Measurements from ENCODE around the gene CLMP.

CLMP gene, protein sequence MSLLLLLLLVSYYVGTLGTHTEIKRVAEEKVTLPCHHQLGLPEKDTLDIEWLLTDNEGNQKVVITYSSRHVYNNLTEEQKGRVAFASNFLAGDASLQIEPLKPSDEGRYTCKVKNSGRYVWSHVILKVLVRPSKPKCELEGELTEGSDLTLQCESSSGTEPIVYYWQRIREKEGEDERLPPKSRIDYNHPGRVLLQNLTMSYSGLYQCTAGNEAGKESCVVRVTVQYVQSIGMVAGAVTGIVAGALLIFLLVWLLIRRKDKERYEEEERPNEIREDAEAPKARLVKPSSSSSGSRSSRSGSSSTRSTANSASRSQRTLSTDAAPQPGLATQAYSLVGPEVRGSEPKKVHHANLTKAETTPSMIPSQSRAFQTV

DNA sequence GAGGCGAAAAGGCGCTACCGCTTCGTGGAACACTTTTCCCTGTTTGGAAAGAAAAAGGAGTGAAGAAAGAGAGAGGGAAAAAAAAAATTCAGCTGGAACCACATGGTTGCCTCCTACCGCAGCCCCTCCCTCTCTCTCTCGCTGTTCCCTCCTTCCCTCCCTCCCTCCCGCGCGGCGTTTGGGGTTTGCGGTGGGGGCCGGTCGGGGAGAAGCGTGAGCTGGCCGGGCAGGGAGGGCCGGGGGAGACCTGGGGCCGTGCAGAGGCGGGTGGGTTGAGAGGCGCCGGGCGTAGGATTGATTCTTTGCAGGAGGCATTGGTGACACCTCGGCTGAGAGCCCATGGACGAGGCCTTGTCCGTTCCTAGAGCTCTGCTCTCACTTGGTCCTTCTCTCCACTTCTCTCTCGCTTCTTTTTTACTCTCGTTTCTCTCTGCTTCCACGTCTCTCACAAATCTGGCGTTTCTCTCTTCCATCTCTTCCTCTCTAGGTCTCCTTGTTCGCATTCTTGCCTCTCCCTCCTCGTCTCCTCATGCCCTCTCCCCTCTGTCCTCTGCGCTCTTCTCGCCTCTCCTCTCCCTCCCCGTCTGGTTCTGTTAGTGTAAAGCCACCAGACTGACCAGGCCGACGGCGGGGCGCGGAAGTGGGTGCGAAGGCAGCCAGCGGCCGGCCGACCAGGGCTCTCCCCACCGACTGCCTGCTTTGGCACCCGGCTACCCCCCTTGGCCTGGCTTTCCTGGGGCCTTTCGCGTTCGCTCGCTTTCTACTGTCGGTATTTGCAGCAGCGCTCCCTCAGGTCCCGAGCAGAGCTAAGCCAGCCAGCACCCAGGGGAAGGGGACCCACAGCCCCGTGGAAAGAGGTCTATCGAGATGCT lies at the start of gene CLMP:
TSS of gene CLMP (minus strand) at position 61 of the 872 bp plus-strand sequence. CDS start 308 bp downstream, outside the sequence.
- DNase-seq, result no peak

DNA sequence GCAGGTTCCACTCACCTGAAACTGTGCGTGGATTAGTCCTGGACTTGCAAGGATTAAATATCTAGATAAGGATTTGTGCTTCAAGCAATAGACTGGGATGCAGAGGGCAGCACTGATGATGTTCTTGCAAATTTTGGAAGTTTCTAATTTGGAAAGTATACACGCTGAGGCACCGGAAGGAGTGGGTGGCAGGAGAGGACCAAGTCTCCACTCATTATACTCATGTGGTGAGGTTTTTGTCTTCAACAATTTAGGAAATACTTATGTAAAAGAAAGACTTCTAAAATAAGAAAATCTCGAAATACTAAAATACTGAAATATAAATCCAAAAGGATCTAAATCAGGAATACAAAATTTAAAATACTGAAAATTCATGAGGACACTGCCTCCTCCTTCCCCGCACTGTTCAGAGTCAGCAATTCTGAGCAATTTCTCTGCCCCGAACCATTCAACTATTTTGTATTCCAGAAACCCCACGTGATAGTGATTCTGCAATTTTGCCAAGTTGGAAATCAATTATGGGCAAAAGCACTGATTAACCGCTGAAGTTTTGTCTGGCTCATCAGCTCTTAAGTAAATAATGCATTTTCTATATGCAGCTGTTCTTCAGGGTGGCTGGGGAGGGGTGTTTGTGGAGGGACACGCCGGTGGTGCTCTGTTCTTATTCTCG lies 47.0 kb upstream of the CLMP start:
- no peak for DNase-seq

DNA sequence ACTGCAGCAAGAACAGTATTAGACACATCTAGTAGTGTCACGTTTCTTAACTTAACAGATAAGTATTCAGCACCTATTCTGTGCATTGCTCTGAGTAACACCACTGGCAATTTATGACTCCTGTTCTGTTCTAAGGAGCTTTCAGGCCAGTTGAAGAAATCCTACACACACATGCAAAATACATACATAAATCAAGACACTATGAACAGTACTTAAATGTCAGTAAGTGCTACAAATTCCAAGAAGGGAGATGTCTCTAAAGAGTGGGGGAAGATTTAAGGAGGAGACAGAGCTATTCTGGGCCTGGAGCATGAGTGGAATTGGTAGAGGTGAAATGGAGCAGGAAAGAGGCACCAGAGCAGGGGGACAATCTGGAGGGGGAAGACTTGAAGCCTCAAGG lies 46.2 kb upstream of the CLMP start:
- no peak for DNase-seq

DNA sequence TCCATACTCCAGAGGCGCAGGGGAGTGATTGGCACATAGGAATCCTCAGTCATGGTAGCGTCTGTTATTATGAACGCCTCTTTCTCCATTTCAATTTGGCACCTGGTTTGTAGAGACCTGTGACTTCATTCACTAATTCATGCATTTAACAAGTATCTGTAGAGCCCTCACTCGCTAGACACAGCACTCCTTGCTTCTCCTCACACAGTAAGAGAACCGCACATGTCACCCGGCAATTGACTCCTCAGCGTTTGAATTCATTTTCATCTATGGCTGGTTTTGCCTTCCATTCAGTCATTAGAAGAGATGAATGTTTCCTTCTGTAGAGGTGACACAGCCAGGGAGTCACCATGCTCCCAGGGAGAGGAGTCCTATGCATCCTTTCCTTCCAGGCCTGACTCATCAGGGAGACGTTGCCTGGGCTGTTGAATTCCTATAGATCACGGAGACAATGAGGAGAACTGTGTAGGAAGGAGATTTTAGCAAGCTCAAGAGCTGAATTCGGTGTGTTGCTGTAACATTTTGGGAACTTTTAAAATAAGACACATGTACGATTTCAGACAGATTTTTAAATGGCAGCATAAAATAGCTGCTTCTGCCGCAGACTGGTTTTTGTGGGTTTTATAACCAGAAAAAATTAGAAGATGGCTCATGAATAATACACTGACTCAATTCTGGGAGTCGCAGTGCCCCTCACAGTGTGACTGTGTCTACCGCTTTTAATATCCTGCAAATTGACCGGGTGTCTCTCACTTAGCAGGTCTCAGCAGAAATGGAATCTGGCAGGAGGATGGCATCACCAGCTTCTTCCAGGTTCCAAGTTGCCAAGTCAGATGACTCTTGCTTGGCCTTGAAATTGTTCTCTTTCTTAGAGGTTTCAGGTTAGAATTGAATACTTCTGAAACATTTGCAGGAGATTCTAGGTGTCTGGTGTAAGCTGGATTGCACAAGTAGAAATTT lies 44.4 kb upstream of the CLMP start:
- DNase-seq, result no peak

DNA sequence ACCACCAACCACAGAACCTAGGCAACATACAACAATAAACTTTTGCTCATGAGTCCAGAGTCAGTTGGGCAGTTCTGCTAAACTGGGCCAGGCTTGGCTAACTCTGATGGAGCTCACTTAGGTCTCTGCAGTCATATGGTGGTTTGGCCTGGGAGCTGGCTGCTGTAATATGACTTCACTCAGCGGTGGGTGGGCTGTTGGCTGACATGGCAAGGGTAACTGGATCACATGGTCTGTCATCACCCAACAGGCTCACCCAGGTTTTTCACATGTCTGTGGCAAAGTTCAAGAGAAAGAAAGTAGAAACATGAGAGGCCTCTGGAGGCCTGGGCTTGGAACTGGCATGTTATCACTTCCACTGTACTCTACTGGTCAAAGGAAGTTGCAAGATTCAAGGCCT lies 43.2 kb upstream of the CLMP start:
- DNase-seq, result no peak

DNA sequence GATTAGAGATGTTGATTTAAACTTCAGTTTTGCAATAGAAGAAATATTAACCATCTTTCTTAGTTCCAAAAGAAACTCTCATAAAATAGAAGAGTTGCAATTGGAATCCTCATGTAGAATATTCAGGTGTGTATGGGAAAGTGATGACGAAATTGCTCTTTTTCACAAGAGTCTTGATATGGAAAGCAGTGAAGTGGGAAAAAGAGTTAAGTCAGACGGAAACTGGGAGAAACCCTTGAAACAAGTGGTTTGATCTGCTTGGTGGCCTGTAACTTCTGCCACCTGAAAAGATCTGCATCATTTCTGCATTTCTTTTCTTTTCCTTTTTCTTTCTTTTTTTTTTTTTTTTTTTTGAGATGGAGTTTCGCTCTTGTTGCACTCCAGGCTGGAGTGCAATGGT lies 41.8 kb upstream of the CLMP start:
- no peak for DNase-seq

DNA sequence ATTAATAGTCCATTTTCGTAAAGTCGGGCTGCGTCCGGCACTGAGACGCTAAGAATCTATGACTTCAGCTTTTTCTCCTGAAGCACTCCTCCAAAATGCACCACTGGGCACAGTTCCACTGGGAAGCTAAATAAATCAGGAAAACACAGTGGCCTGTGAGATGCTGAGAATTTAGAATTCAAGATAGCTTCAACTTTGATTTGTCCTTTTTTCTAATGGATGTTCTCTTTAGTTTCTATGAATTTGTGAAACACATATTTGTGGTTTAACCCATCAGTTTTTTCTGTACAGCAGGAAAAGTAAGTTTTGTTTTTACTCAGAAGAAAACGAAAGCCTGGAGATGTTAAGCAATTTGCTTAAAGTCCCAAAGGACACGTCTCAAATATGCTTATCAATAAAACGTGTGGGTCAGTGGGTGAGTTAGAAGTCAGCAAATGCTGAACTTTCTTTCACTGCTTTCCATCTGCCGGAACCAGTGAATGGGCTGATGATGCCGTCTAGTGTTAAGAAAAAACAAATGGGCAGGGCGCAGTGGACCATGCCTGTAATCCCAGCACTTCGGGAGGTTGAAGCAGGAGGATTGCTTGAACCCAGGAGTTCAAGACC lies 40.7 kb upstream of the CLMP start:
- DNase-seq, result no peak

DNA sequence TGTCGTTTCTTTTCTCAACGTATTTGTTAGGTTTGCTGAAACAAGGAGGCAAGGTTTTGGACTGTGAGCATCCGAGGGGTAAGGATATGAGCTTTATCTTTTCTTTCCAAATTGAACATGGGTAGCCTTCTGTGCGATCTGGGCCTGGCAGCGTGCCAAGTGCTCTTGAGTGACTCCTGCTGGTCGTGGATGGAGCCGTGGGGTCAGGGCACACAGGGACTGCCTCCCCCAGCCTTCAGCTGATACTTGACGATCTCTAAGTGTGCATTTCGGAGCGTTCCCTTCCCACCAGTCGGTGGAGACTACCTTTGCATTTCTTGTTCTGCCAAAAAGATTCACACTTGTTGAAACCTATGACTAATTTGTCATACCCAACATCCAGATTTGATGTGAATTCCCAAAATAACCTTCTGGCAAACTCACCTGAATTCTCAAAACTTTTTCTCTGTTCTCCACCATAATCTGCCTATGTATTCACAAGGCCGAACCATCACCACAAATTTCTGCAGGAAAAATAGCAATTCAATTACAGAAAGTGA lies 40.1 kb upstream of the CLMP start:
- DNase-seq, result no peak

DNA sequence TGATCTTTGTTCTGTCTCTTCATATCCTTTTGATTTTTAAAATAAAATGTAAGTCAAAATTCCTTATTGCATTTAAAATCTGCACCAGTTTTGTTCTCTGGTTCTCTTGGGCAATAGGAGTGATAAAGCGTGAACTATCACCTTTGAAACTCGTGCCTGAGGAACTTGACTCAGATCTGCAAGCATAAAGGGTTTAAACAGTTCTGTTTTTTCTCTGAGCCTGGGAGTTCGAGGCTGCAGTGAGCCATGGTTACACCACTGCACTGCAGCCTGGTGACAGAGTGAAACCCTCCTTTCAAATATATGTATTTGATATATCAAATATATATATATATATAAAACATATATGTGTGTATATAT lies 38.9 kb upstream of the CLMP start:
- no peak for DNase-seq

DNA sequence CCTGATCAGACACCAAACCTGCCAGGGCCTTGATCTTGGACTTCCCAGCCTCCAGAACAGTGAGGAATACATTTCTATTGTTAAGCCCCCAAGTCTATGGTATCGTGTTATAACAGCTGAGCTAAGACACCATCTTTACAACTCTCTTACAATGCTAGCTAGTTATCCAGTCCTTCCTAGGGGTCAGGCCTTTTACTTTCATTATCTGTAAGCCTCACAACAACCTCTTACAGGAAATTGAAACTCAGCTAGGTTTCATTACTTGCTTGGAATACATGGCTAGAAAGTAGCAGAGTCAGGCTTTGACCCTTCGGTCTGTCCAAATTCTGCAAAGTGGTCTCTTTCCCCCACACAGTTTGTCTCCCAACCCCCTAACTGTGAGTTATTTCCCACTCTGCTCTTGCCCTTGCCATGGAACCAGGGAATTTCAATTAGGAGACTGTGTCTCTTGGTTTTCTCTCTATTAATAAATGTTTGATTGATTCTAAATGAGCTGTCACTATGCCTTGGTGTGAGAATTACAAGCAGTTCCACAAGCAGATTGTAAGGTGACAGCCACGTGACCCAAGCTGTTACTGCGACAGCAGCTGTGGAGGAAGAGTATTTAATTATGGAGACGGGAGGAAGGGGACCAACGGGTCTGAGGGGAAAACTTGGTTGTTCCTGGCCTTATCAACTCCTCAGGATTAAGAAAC lies 38.4 kb upstream of the CLMP start:
- no peak for DNase-seq

DNA sequence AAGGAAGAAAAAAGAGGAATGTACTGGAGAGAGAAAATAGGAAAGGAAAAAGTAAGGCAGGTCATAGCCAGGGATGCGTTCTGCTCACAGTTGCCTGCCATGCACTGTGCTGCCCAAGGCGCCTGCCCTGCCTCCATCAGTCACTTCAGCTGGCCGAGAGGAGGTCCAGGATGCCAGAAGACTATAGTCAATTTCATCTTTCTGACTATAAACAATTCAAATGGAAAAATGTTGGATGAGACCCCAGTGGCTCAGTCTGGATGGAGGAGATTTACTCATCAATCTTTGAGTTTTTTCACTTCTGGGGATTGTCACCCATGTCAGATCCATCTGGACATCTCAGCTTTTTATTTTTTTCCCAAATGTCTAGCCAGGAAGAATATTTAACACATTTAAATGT lies 36.7 kb upstream of the CLMP start:
- no peak for DNase-seq

DNA sequence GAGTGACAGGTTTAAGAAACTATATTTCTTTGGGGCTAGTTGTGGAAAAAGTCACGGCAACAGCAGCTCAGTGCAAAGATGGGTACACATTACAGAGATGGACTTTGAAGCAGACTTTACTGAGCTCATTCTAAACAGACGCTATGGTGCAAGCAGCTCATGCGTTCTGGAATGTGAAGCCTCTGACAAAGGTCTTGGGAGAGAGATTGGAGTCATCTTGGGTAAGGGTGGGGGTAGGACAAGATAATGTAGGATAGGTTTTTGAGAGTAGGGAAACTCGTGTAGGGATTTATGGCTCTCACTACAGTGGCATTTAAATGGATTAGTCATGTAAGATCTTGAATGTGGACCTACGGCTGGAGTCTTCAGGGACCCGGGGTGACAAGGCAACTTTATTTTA lies 36.2 kb upstream of the CLMP start:
- no peak for DNase-seq

DNA sequence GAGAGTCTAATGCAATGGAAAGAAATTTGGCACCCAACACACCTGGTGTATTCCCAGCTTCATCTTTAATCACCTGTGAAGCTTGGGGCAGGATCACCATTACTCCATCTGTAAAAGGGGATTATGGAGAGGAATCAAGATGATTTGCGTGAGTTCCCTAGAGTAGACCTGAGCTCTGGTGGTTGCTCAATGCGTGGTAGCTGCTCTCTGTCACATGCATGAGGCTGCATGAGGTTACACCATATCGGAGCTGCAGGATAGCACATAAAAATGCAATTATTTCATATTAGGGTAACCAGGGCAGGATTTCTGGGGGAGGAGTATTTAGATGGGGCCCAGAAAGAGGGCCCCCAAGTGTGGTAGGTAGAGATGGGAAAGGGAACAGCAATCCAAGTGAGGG lies 35.3 kb upstream of the CLMP start:
- DNase-seq, result no peak

DNA sequence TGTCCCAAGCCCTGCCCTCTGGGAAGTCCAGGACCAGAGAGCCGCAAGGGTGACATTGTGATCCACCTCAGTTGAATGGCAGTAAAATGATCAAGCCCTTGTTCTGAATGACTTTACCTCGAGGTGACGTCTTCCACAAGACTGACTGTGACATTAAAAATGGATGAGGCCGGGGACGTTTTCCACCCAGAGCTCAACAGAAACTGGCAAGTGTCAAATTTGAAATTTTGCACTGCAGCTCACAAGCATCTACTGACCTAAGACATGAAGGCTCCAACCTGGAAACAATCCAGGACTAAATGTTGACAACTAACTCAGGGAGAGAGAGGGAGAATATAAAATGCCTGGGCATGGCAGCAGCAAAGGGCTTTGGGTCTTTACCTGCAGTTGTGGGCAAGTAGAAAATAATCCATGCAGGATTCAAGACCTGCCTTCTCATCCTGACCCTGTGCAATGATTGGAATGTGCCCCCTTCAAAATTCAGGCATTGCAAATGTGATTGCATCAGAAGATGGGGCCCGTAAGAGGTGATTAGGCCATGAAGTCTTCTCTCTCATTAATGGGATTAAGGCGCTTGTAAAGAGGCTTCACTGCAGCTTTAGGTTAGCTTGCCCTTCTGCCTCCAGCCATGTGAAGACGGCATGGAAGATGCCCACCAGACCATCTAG lies 33.6 kb upstream of the CLMP start:
- DNase-seq, result no peak

DNA sequence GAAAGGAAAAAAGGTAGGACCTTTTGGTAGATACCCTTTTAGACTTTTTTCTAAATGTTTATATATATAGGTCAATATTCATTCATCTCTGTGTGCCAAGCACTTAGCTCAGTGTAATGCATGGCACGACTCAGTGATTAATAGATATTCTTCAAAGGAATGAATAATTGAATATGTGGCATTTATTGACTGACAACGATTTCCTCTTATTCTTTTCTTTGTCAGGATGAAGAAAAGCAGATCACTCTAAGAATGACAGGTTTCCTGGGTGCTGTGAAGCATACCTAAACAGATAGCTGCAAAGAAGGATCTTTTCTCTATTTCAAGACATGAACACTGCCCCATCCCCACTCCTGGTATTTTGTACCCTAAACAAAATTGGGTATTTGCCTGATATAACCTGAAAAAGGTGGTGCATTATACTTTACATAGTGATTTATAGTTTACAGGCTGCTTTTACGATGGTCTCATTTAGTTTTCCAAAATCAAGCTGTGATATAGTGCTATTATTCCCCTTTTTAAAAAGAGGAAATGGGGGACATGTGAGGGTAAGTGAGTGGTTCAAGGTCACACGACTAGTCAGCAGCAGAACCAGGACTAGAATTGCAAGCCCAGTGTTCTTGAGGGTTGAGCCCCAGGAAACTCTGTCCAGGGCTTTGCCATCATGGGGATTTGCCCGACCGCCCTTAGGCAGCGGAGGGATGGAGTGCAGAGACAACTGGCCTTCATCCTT lies 32.9 kb upstream of the CLMP start:
- no peak for DNase-seq

DNA sequence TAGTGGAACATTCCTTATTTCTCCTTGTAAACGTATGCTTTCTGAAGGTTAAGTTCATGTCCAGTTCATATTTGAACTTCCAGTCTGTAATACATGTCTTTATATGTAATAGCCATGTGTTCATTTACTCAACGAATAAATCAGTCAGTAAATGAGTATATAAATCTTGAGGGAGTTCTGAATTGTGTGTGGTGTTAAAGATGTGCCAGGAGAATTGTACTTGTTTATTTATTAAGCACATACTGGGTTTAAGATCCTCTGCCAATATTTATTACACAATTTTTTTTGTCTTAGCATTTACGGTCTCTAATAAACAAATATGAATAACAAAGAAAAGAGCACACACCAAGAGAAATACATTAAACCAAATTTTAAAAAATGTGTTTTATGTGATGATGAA lies 26.5 kb upstream of the CLMP start:
- no peak for DNase-seq

DNA sequence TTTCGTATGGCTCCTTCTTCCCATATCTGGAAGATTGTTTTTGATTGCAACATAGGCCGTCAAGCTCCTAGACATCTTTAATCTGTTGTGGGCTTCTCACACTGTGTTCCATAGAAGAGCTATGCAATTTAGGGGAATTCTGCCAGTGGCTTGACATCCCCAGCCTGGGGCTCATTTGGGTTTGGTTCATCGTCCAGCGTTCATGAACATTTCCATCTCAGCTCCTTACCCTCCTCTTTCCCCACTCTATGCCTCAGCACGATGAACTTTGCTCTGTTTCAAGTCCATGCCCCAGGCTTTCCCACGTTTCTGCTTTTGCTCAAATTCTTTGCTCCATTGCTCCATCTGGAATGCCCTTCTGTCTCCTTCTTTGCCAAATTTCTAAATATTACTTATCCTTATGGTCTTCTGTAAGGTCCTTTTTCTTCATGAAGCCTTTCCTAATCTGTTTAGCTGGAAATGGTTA lies 26.1 kb upstream of the CLMP start:
- no peak for DNase-seq

DNA sequence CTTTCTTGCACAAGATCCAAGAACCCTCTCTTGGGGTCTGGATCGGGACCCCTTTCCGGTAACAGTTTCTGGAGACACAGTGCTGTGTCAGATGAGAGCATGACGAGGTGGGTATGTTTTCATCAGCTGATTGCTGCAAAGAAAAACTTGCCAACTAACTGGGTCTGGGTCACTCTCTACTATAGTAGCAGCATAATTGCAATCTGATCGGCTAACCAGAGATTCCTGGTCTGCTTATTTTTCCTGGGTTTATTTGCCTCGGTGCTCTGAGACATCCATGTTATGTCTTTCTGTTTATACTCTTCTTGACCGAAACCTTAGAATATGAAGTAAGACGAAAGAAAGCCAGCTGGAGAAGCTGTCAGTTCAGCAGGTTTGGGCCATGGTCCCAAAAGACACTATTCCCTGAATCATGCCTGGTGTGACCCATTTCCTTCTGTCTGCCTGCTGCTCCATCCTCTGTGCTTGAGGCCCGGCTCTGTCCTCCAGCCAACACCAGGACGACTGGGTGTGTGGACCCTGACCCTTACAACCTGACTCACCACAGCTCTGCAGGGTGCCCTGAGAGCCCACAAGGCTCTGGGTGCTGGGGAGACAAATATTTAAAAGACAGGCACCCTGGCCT lies 24.1 kb upstream of the CLMP start:
- no peak for DNase-seq

DNA sequence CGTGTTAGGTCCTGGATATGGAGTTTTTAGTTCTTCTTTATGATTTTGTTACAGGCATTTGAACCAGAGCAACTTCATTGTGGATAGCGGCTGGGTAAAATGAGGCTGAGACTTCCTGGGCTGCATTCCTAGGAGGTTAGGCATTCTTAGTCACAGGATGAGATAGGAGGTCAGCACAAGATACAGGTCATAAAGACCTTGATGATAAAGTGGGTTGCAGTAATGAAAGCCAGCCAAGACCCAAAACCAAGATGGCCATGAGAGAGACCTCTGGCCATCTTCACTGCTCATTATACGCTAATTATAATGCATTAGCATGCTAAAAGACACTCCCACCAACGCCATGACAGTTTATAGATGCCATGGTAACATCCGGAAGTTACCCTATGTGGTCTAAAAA lies 23.4 kb upstream of the CLMP start:
- DNase-seq, result no peak
